SKM-1 (cell line): Measurements from ENCODE around the gene KNCN.

Source experiments
- DNase-seq: peaks from one replicate; lab custom pipeline; 2025; ENCODE audit not compliant: unreplicated experiment; lab: John Stamatoyannopoulos, UW

The KNCN gene

DNA sequence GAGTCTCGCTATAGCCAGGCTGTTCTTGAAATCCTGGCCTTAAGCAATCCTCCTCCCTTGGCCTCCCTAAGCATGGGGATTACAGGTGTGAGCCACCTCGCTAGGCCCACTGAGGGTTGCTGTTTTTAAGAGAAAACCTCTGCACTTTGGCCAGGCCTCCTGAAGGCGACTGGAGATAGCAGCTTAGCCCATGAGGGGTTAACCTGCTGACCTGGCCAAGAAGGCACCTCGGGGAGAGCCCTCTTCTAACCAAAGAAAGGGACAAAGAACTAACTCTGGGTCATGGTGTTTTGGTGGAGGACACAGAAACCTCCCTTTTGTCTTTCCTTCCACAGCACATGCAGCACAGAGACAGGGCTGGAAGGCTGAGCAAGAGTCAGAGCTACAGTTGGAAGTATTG, 17.7 kb upstream of the KNCN start:
- DNase-seq = no peak

DNA sequence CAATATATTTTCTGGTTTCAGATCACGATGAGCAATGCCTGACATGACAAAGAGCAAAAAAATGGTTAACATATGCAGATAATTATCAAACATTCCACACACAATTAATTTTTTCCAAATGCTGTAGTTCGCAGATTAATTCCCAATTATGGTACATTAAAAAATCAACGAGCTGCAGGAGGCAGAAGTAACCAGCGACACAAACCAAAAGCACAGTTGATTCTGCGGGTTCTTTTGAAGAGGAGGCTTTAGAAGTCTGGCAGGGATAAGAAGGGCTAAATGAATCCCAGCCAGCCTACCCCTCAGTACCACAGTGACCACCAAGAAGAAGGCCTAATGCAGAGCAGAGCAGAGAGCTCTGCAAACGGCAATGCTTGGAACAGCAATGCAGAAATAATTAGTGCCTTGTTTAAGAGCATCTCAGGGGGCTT, 17.0 kb upstream of the KNCN start:
- no peak for DNase-seq

DNA sequence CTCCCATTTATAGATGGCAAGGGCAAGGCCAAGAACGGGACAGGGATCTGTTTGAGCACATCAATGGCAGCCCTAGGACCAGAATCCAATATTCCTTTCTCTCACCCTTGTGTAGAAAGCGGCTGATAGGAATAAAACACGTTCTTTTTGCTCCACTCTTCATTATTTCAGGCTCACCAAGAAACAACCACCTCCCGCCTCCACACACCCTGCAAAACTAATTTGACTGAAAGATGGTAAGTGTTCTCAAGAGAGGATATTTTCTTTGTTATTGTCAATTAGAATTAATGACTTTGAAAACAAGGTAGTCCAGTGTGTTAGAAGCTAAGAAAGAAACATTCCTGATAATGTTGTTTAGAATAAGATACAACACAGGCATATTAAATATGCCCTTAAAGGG, 11.9 kb upstream of the KNCN start:
- DNase-seq = no peak

DNA sequence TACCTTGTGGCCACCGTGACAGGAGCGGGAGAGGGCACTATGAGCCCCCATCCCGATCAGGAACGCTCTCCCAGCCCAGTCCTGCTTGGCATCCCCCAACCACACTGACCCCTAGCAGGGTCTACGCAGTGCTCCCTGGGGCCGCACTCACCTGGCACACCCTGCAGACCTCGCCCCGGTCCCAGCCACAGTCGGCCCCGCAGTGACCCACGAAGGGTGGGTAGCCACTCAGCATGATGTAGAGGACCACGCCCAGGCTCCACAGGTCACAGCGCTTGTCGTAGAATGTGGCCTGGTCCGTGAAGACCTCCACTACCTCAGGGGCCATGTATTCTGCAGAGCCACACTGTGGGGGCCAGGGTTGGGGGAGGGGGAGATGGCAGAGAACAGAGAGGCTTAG, 11.1 kb upstream of the KNCN start:
- no peak for DNase-seq

DNA sequence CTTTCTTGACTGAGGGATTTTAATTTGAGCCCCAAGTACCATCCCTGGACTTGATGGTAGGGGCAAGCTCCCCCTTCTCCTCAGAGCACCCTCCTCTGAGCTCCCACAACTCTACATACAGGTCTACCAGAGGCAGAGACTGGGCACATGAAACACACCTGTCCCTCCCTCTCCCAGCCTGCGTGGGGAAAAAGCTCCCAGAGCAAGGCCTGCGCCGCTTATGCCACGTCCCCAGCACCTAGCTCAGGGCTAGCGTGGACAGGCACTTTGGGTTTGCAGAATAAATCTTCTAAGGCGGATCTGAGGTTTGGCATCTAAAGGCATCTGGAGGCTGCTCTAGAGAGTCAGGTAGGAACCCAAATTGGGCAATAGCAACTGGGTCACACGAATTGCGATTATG, 7.5 kb upstream of the KNCN start:
- DNase-seq = no peak

DNA sequence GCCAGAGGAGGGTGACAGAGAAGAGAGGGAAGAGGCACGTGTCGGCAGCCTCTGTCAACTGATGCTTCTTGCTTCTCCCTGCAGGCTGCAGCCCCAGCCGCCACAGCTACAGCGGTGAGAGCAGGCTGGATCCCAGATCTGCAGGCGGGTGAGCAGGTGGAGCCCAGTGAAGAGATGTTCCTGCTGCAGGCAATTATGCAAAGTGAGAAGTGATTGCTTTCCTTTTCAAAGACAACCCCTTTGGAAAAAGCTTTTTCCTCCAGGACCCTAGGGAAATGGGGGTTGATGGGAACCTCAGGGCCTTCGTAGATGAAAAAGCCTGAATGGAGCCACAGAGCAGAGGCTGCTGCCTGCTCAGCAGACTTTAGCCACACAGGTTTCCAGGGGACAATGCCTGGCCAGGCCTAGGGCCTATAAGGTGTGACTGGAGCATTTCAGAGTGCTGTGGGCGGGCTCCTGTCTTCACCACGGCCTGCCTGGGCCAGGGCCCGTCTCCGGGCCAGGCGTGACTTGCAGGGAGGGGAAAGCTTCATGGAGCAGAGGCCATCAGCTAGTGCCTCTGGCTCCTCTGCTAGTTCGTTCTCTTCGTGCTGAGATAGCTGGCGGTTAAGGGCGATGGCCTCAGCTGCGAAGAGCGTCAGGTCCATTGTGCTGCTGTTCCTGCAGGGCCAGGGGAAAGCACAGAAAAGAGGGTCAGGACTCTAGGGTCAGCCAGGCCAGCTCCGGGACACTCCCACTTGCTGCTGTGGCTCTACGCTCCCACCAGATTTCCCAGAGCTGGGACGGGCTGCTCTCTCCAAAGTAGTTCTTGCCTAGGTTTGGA, 6.9 kb upstream of the KNCN start:
- no peak for DNase-seq

DNA sequence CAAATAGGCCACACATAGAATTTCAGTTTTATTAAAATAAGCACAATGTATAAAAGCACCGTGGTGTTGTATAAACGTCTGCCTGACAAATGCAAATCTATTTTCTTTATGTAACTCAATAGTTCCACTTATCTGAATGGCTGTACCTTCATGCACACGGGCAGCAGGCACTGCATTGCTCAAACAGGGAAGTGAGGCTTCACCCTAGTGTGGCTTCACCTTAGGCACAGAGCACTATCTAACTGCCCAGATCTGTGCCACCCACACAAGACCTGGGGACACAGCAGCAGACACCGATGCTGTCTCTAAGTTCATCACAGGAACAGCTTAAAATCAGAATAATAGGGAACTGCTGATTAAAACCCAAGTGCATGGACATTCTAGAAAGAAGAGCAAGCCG, 6.0 kb upstream of the KNCN start:
- no peak for DNase-seq

DNA sequence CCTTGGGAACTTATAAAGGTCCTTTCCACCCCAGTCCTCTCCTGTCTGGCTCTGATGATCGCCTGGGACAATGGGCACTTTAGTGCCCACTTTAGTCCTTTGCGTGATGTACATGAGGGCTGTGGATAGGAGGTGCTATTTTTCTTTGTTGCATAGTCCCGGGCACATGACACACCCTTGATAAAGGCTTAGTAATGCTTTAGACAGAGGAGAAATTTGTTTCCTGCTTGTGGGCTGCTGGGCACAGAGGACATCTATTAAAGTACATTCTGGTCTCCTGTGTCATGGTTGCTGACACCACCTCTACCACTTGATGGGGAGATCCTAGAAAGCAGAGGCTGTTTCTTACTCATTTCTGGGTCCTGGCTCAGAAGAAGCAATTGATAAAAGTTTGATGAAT, 5.4 kb upstream of the KNCN start:
- no peak for DNase-seq

DNA sequence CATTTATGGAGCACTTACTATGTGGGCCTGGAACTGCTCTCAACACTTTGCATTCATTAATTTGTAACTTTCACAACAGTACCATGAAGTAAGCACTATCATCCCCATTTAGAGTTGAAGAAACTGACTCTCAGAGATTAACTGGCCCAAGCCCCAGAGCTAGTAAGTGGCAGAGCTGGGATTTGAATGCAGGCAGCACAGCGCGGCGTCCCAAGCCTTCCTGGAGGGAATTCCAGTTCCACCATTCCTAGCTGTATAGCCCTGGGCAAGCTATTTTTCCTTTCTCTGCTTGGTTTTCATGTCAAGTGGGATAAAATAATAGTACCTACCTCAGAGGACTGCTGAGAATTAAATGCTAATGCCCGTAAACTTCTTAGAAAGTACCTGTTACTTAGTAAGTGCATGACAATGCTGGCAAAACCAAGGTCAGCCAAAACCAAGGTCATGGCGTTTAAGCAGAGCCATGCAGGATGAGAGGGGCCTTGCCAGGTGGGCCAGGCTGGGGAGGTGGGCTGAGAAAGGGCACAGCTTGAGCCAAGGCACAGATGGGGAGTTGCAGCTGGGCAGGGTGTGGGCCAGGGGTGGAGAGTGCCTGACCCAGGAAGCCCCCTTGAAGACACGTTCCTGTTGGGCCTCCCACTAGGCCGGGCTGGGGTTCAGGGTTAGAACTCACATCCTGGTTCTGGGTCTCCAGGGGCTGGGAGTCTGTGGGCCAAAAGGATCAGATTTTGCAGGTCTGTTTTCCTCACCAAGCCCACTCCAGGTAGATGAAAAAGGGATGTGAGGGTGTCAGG, 4.6 kb upstream of the KNCN start:
- DNase-seq = no peak

DNA sequence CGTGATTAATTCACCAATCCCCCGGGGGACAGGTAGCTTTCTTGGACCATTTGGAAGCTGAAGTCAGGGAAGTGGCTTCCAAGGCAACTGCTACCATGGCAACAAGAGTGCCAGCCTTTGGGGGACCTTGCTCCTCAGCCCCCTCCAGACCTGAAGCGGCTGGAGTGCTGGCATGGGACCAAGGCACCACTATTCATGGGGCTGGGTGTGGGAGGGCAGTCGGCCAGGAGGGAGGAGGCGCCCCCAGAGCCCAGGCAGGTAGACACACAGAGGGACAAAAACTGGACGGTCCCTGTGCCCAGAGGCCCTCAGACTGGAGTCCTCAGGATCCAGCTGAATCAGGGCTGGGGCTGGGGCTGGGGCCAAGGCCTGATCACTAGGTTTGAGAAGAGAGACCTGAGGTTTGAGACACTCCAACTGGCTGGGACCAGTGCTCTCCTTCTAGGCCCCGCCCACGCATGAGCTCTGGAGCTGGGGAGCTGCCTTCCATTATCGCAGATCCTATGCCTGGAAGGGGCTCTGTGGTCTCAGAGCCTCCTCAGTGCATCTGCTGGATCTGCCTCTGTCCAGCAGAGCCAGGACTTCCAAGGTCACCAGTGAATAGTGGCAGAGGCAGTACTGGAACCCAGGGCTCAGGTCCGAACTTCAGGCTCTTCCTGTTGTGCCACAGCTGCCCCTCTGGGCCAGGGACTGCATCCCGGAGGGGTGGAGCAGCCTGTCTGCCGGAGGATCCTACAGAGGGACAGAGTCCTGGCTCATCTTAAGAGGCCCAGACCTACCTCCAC, 3.3 kb upstream of the KNCN start:
- DNase-seq = no peak

DNA sequence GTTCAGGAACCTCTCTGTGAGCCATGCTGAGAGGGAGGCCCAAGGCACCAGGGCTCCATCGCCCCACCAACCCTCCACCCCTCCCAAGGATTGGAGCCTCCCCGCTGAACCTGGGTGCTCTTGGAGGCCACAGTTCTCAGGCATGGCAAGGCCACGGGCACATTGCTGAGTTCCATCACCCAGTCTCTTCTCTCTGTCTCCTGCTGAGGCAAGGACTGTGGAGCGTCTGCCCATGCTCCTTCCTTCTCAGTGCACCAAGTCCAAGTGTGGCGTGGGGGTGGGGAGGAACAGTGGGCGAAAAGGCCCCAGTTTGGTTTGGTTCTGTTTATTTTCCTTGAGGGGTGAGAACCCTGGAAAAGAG, 2.8 kb upstream of the KNCN start:
- DNase-seq = no peak

DNA sequence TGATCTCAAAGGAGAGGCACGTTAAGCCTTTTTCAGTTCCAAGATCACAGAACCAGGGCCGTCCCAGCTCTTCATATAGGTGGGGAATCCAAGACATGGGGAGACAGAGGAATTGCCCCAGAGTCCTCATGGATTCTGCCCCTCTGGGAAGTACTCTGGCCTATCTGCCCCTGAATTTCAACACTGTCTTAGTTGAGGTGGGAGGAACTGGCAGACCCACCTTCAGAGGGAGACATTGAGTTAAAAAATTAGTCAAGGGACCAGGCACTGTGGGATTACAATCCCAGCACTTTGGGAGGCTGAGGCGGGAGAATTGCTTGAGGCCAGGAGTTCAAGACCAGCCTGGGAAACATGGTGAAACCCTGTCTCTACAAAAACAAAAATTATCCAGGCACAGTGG, 2.1 kb upstream of the KNCN start:
- no peak for DNase-seq

DNA sequence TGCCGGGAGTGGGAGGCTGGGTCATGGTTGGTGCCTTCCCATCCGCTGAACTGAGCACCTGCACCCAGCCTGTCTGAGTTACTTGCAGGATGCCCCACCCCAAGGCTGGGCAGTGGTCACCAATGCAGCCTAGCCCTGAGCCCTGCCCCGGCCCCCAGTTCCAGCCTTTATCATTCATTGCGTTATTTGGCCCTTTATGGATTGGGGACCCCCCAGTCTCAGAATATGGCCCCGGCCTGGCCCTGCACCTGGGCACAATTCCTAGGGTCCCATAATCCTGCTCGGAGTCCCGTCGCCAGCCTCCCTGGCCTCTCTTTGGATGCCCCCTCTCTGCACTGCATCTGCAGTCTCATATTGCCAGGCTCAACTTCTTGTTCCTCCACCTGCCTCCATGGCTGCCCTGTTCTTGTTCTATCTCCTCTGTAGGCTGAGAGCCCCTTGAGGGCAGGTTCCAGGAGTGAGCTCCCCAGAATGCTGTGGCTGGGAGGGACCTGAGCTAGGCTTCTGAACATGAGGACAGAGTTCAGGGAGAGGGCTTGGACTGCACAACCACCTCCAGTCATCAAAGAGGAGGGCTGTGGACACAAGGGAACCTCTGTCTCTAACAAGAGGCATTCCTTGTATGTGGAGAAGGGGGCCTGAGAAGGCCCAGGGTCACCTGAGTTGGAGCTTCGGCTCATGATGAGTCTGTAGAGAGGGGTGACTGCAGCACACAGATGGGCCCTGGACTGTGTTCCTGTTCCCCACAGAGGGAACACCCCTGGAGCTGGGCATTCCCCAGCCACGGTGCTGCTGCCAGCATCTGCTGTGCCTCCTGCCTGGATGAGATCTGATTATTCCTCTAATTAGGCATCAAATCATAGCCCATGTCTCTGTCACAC, 1.1 kb upstream of the KNCN start:
- no peak for DNase-seq

DNA sequence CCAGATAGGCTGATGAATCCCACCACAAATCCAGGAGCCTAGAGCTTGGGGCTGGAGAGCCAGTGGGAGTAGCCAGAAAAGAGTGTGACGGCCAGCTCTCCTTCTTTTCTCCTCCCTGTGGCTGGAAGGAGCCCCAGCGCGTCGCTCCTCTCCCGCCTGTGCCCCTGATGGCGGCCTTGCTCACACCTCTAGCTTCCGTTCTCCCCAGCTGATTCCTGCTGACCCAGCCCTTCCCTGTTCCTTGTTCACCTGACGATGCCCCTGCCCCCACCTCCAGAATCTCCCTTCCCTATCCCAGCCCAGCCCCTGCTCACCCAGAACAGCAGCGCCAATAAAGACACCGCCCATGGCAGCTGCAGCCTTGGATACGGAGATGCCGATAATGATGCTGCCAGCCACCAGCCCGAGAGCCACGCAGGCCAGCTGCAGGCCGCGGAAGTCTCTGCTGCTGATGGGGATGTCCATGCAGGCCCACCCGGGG, 656 bp downstream of the KNCN start:
- no peak for DNase-seq

DNA sequence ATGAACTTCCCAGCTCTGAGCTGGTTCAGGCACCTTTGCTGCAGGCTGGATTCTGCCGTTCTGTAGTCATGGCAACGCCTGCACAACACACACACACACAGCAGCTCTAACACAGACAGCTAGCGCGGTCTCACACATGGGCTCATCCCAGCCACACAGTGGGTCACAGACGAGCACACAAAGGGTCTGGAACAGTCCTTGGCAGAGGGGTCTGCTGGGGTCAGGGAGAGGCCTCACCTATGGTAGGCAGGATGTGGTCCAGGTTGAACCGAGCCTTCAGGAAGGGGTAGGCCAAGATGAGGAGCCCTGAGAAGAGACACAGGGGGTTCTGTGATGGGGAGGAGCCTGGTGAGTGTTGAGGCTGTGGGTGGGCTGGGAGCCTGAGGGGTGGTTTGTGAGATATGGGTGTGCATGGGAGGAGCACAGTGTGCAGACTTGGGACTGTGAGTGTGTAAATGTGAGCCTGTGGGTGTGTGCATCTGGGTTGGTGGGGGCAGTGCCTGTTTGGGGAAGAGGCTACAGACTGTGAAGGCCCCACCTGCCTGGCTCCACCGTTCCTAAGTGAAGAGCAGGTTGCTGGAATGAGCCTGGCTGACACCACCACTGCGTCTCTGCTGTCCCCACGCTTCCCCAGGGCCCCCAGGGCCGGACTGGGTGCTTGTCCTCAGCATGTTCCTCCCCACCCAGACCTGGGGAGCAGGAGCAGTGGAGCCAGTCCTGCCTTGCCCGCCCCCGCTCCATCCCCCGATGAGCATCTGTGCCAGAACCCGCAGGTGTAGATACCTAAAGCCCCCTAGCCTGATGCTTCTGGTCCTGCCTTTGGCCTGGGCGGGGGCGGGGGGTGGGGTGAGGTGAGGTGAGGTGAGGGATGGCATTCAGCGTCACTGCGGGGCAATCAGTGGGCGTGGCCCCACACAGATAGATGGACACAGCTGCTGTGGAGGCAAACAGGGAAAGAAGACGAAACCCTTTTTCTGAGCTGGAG, 1.5 kb downstream of the KNCN start:
- no peak for DNase-seq

DNA sequence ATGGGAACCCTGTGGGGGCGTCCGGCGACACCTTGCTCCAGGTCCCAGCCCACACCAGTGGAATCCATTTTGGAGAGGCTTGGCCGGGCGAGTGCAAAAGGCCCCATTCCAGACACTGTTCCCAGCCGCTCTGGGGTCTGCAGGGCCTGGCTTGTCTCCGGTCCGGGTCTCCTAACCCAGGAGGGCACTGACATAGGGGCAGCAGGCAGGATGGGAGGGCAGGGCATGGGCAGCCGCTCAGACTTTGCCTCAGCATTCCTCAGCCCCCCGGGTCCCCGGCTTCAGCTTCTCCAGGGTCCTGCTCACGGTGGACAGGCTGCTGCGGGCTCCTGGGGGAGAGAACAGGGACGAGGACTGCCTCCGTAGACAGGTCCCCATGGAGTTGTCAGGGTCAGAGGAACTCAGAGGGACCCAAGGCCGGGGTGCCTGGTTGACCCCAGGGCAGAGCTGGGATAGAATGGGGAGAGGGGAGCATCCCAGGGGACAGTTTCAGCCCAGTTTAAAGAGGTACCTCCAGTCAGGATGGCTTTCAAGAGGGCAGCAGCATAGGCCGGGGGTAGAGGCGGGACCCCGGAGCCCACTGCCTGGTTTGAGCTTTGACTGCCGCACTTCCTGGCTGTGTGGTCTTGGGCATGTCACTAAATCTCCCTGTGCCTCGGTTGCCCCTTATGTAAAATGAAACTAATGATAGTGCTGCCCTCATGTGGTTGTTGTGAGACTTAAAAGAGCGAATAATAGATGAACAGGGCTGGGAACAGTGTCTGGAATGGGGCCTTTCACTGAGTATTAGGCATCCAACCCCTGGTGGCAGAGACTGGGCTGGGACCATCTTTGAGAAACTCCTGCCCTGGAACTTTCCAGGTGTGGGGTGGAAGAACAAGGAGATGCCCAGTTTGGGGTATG, 3.7 kb downstream of the KNCN start:
- peak; percentile 53 for DNase-seq

DNA sequence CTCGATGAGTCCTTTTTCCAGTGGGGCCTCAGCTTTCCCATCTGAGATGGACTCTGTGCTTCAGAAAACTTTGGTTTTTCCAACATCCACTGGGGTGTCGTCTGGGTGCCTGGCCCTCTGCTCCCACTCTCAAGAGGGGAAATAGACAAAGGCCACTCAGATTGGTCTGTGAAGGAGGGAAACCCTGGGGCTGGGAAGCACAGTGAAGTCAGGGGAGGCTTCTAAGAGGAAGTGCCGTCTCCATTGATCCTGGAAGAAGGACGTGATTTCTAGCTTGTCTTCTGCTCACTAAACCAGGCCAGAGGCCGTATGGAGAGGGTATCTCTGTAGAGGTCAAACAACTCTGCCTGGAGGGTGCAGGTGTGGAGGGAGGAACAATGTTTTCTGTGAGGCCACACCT, 5.2 kb downstream of the KNCN start:
- DNase-seq = no peak

DNA sequence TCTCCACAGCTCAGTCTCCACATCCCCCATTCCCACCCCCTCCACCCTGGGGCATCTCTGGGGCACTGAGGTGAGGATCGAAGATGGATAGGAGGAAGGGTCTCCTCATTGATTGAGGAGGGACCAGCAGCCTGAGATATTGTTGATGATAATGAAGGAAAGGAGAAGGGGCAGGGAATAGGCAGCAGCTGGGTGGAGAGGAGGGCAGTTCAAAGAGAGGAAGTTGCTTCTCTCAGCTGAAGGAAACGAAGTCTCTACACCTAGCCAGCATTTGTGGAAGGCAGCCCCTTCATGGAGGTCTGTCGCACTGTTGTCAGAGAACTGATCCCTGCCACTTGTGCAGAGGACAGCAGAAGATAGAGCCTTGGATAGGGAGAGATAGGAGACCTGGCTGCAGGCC, 5.7 kb downstream of the KNCN start:
- DNase-seq = peak; percentile 22
